Astrocyte (in vitro differentiated cells and primary cell): ENCODE results near the gene GAB2.

ENCODE experiments used
- CTCF ChIP-seq: IDR thresholded peaks from 2 replicates; pipeline ENCODE4 v1.5.1; 2011; ENCODE audit warnings: low read depth, mild to moderate bottlenecking, inconsistent platforms, low read length, moderate library complexity; ENCODE audit not compliant: insufficient read depth
- EZH2 ChIP-seq: IDR thresholded peaks from 2 replicates; pipeline ENCODE4 v1.6.1; 2012; ENCODE audit warnings: mild to moderate bottlenecking, low read length, inconsistent platforms; ENCODE audit not compliant: insufficient read depth

GRCh38 chr11:78216571-78217287 is 200.9 kb downstream of the GAB2 start:
- TF ChIP-seq EZH2 (no peak), CTCF (no peak)
